Activated CD8-positive, alpha-beta T cell treated with anti-CD3 and anti-CD28 coated beads for 36 hours (primary cell): ENCODE data around the gene PRMT7. TPM values are rescaled to one million over a fixed set of nuclear protein-coding genes. Genes with fewer than 3 reads are reported as not detected.

ENCODE experiments used
- ATAC-seq: fragments of 200-7000 bp; cut with Tn5 transposase; one replicate; pipeline ENCODE4 v1.10.0; 2021; ENCODE audit warnings: mild to moderate bottlenecking, moderate library complexity
- CTCF ChIA-PET: fragments of 350-600 bp; sonication (Branson Sonifier 250); formaldehyde crosslinking; loops from one replicate; lab custom pipeline; 2021; ENCODE audit warnings: antibody characterized with exemption; lab: Charles Lee
- POLR2A ChIA-PET: fragments of 350-600 bp; sonication (Branson Sonifier 250); formaldehyde crosslinking; loops from one replicate; lab custom pipeline; 2021; ENCODE audit warnings: antibody characterized with exemption; lab: Charles Lee
- DNase-seq: peaks from one replicate; pipeline ENCODE4 v3.0.0-alpha.2; 2020
- H3K27ac Mint-ChIP-seq: one replicate; pipeline ENCODE4 v1.8.0; 2021; ENCODE audit warnings: mild to moderate bottlenecking, mixed read lengths
- H3K27me3 Mint-ChIP-seq: one replicate; pipeline ENCODE4 v1.8.0; 2021; ENCODE audit warnings: mixed read lengths
- H3K36me3 Mint-ChIP-seq: one replicate; pipeline ENCODE4 v1.8.0; 2021; ENCODE audit warnings: low read depth, mixed read lengths
- H3K4me1 Mint-ChIP-seq: one replicate; pipeline ENCODE4 v1.8.0; 2021; ENCODE audit warnings: low read depth, mixed read lengths
- H3K4me3 Mint-ChIP-seq: one replicate; pipeline ENCODE4 v1.8.0; 2021; ENCODE audit warnings: mild to moderate bottlenecking, moderate library complexity, mixed read lengths
- H3K9me3 Mint-ChIP-seq: one replicate; pipeline ENCODE4 v1.8.0; 2021; ENCODE audit warnings: mixed read lengths
- CTCF ChIP-seq: fragments of 200-600 bp; IDR thresholded peaks from one replicate; pipeline ENCODE4 v1.8.0; 2022; ENCODE audit warnings: antibody characterized with exemption, mild to moderate bottlenecking
- intact Hi-C: fragments of 100-400 bp; cut with micrococcal nuclease; formaldehyde crosslinking; loops from one replicate; pipeline ENCODE4 v1.10.0; 2022
- total RNA-seq, 2 experiments: library from RNA; stranded (reverse); gene quantifications; one replicate each; pipeline ENCODE4 v1.2.3, GENCODE V29; 2021

PRMT7 gene
- total RNA-seq, 2 experiments from 2014 or later, result 67.4 to 78.4 TPM

DNA sequence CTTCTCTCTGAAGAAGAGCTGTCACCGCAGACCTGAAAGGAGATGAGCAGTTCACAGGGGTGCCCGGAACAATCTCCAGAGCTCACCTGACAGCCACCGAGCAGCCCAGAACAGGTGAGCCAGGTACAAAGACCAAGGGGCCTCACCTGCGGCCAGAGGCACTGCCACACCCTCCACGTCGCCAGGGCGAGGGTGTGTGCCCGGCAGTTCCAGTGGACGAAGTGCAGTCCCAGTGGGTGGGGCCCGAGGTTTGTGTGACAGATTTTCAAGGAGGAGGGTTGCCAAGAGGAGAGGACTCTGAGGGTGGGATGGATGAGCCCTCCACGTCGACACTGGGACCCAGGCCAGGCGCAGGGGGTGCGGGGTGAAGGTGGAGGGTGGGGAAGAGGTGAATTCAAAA lies 75.8 kb downstream of the PRMT7 start:
- Mint-ChIP-seq H3K9me3 (no peaks in the 10 kb centered on the region), H3K27ac (no peak overlapping the region), H3K36me3 (no peaks in the 10 kb centered on the region), H3K4me1 (no peaks in the 10 kb centered on the region), H3K27me3 (no peaks in the 10 kb centered on the region), H3K4me3 (no peak overlapping the region)
- intact Hi-C loops, result no loop called here
- ChIA-PET CTCF (interaction anchor here (0.7 to 2.1 kb wide), 2 partner anchors 9 to 30 kb away, joined by 3 to 9 read pairs; no protein-coding TSS in a partner anchor), POLR2A (no interaction called here)
- ATAC-seq (no peak), DNase-seq (no peak)
- TF ChIP-seq CTCF, result no peak

DNA sequence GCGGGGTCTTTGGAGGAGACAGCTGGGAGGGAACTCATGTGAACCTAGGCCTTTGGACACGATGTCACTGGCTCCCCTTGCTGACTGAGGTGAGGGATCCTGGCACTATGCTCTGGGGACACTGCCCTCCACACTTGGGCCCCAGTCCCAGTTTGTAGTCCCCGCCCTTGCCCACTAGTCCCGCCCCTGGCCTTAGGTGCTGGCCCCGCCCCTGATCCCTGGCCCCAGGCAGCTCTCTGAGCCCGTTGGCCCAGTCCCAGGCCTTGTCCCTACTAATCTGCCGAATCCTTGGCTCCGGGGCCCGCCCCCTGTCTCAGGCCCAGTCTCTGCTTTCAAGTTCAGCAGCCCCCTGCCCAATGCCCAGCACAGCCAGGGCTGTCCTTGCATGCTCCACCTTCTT lies 76.5 kb downstream of the PRMT7 start:
- H3K4me3 Mint-ChIP-seq, result no peak overlapping the region
- DNase-seq (no peak), ATAC-seq (no peak)
- no peaks in the 10 kb centered on the region for H3K27me3 Mint-ChIP-seq
- ChIA-PET POLR2A (no interaction called here), CTCF (interaction anchor here (0.7 to 2.1 kb wide), 2 partner anchors 9 to 31 kb away, joined by 3 to 9 read pairs; no protein-coding TSS in a partner anchor)
- TF ChIP-seq CTCF, result no peak
- intact Hi-C loops, result no loop called here
- H3K27ac Mint-ChIP-seq, result no peak overlapping the region
- no peaks in the 10 kb centered on the region for H3K9me3 Mint-ChIP-seq
- no peaks in the 10 kb centered on the region for H3K4me1 Mint-ChIP-seq
- H3K36me3 Mint-ChIP-seq, result no peaks in the 10 kb centered on the region

GRCh38 chr16:68388124-68388523 lies 77.3 kb downstream of the PRMT7 start:
- no peak overlapping the region for H3K4me3 Mint-ChIP-seq
- H3K27ac Mint-ChIP-seq, result no peak overlapping the region
- no peak for TF ChIP-seq CTCF
- no peaks in the 10 kb centered on the region for H3K9me3 Mint-ChIP-seq
- ChIA-PET CTCF (interaction anchor here (1.0 to 1.8 kb wide), 2 partner anchors 8 to 19 kb away, joined by 3 to 4 read pairs; no protein-coding TSS in a partner anchor), POLR2A (no interaction called here)
- DNase-seq (no peak), ATAC-seq (no peak)
- no peaks in the 10 kb centered on the region for H3K27me3 Mint-ChIP-seq
- intact Hi-C loops, result no loop called here
- H3K36me3 Mint-ChIP-seq, result no peaks in the 10 kb centered on the region
- no peaks in the 10 kb centered on the region for H3K4me1 Mint-ChIP-seq

GRCh38 chr16:68389006-68389405 lies 78.2 kb downstream of the PRMT7 start:
- ChIA-PET CTCF (interaction anchor here (1.0 to 2.1 kb wide), 3 partner anchors 7 to 132 kb away, joined by 3 to 6 read pairs (median 4); no protein-coding TSS in a partner anchor), POLR2A (interaction anchor here (1.1 kb wide), 1 partner anchor 87 kb away, joined by 3 read pairs; no protein-coding TSS in a partner anchor)
- H3K27ac Mint-ChIP-seq, result no peak overlapping the region
- H3K27me3 Mint-ChIP-seq, result no peaks in the 10 kb centered on the region
- H3K9me3 Mint-ChIP-seq, result no peaks in the 10 kb centered on the region
- no peaks in the 10 kb centered on the region for H3K36me3 Mint-ChIP-seq
- no peak overlapping the region for H3K4me3 Mint-ChIP-seq
- H3K4me1 Mint-ChIP-seq, result no peaks in the 10 kb centered on the region
- intact Hi-C loops, result no loop called here
- DNase-seq (no peak), ATAC-seq (no peak)
- no peak for TF ChIP-seq CTCF

DNA sequence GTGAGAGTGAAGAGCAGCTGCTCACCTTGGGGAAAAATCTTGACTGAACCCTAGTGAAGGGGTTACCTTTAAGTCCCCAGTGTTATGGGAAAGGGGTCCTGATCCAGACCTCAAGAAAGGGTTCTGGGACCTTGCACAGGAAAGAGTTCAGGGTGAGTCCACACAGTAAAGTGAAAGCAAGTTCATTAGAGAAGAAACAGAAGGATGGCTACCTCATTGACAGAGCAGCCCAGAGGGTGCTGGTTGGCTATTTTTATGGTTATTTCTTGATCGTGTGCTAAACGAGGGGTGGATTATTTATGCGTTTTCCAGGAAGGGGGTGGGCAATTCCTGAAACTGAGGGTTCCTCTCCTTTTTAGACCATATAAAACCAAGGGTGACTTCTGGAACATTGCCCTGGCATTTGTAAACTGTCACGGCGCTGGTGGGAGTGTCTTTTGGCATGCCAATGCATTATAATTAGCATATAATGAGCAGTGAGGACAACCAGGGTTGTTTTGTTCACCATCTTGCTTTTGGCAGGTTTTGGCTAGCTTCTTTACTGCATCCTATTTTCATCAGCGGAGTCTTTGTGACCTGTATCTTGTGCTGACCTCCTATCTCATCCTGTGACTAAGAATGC lies 79.0 kb downstream of the PRMT7 start:
- Mint-ChIP-seq H3K4me3 (no peak overlapping the region), H3K27me3 (no peaks in the 10 kb centered on the region), H3K27ac (no peak overlapping the region), H3K9me3 (no peaks in the 10 kb centered on the region), H3K4me1 (no peaks in the 10 kb centered on the region), H3K36me3 (no peaks in the 10 kb centered on the region)
- DNase-seq (no peak), ATAC-seq (no peak)
- no peak for TF ChIP-seq CTCF
- CTCF ChIA-PET, result interaction anchor here (1.1 to 2.1 kb wide), 3 partner anchors 8 to 131 kb away, joined by 4 to 6 read pairs (median 5); no protein-coding TSS in a partner anchor
- intact Hi-C loops, result no loop called here
- POLR2A ChIA-PET, result interaction anchor here (1.1 kb wide), 1 partner anchor 86 kb away, joined by 3 read pairs; no protein-coding TSS in a partner anchor
